Stimulated activated naive B cell treated with anti-CD40 and anti-IgM and Interleukin-4, amounts not matched to agents 10 μg/mL and 1 μg/mL and 100 μg/mL, for 72 hours (primary cell): ENCODE measurements around the gene CNKSR1.

Source experiments
- ATAC-seq, 2 donors: fragments of 150-1000 bp; cut with Tn5 transposase; replicated peaks; 2 replicates each; pipeline ENCODE4 v1.10.0; 2021; ENCODE audit warnings: moderate library complexity in 1 of 2
- DNase-seq: peaks from one replicate; pipeline ENCODE4 v3.0.0; 2021
- H3K27ac Mint-ChIP-seq: one replicate; pipeline ENCODE4 v1.8.0; 2022; ENCODE audit warnings: mild to moderate bottlenecking, mixed read lengths
- H3K27me3 Mint-ChIP-seq, 2 donors: one replicate each; pipeline ENCODE4 v1.8.0; 2022; ENCODE audit warnings: mixed read lengths in 2 of 2
- H3K36me3 Mint-ChIP-seq, 2 donors: one replicate each; pipeline ENCODE4 v1.8.0; 2022; ENCODE audit warnings: mixed read lengths in 2 of 2, mild to moderate bottlenecking in 1 of 2
- H3K4me1 Mint-ChIP-seq, 2 donors: one replicate each; pipeline ENCODE4 v1.8.0; 2022; ENCODE audit warnings: mixed read lengths in 2 of 2, mild to moderate bottlenecking in 1 of 2
- H3K4me3 Mint-ChIP-seq, 2 donors: one replicate each; pipeline ENCODE4 v1.8.0; 2022; ENCODE audit warnings: mild to moderate bottlenecking in 2 of 2, mixed read lengths in 2 of 2, moderate library complexity in 1 of 2
- H3K9me3 Mint-ChIP-seq, 2 donors: one replicate each; pipeline ENCODE4 v1.8.0; 2022; ENCODE audit warnings: mixed read lengths in 2 of 2, mild to moderate bottlenecking in 1 of 2

Gene CNKSR1

GRCh38 chr1:26187882-26188281 lies 10.6 kb downstream of the CNKSR1 start:
- H3K27me3 Mint-ChIP-seq = no peaks in the 10 kb centered on the region

GRCh38 chr1:26188477-26188876 lies 11.2 kb downstream of the CNKSR1 start:
- no peaks in the 10 kb centered on the region for H3K9me3 Mint-ChIP-seq
- DNase-seq = no peak
- H3K27me3 Mint-ChIP-seq = no peaks in the 10 kb centered on the region
- H3K27ac Mint-ChIP-seq = no peak overlapping the region
- no peak for ATAC-seq
- H3K4me1 Mint-ChIP-seq = peaks cover 0 to 5% of the 10 kb centered on the region in 2 donors
- H3K36me3 Mint-ChIP-seq = peaks cover 0 to 9% of the 10 kb centered on the region in 2 donors
- no peak overlapping the region for H3K4me3 Mint-ChIP-seq

More at GRCh38 chr1:26187882-26188281, 10.6 kb downstream of the CNKSR1 start:
- Mint-ChIP-seq H3K4me3 (no peak overlapping the region), H3K4me1 (peaks cover 0 to 5% of the 10 kb centered on the region in 2 donors), H3K9me3 (no peaks in the 10 kb centered on the region), H3K27ac (no peak overlapping the region), H3K36me3 (peaks cover 0 to 9% of the 10 kb centered on the region in 2 donors)
- no peak for ATAC-seq
- DNase-seq = no peak

GRCh38 chr1:26189331-26189730 lies 12.0 kb downstream of the CNKSR1 start:
- H3K27ac Mint-ChIP-seq = no peak overlapping the region

GRCh38 chr1:26189751-26190275 lies 12.5 kb downstream of the CNKSR1 start:
- ATAC-seq = no peak
- Mint-ChIP-seq H3K27ac (no peak overlapping the region), H3K4me1 (peaks cover 0 to 5% of the 10 kb centered on the region in 2 donors), H3K36me3 (peaks cover 0 to 9% of the 10 kb centered on the region in 2 donors), H3K4me3 (no peak overlapping the region), H3K9me3 (no peaks in the 10 kb centered on the region), H3K27me3 (no peaks in the 10 kb centered on the region)
- no peak for DNase-seq

More at GRCh38 chr1:26189331-26189730, 12.0 kb downstream of the CNKSR1 start:
- Mint-ChIP-seq H3K36me3 (peaks cover 0 to 9% of the 10 kb centered on the region in 2 donors), H3K27me3 (no peaks in the 10 kb centered on the region), H3K4me1 (peaks cover 0 to 5% of the 10 kb centered on the region in 2 donors), H3K9me3 (no peaks in the 10 kb centered on the region), H3K4me3 (no peak overlapping the region)
- no peak for ATAC-seq
- DNase-seq = no peak

GRCh38 chr1:26190373-26190987 lies 13.2 kb downstream of the CNKSR1 start, which contains the start of gene CATSPER4:
Gene CATSPER4 (plus strand): TSS chr1:26190602. CDS start chr1:26190628, 26 bp downstream.
- Mint-ChIP-seq H3K4me1 (peaks cover 0 to 5% of the 10 kb centered on the region in 2 donors), H3K27me3 (no peaks in the 10 kb centered on the region), H3K36me3 (peaks cover 0 to 9% of the 10 kb centered on the region in 2 donors), H3K4me3 (no peak within 1 kb of the TSS), H3K27ac (no peak within 1 kb of the TSS), H3K9me3 (no peaks in the 10 kb centered on the region)
- ATAC-seq (no peak), DNase-seq (no peak)

GRCh38 chr1:26191739-26192138 lies 14.4 kb downstream of the CNKSR1 start:
- no peak overlapping the region for H3K27ac Mint-ChIP-seq
- DNase-seq = no peak
- no peaks in the 10 kb centered on the region for H3K9me3 Mint-ChIP-seq
- peaks cover 0 to 9% of the 10 kb centered on the region in 2 donors for H3K36me3 Mint-ChIP-seq
- no peaks in the 10 kb centered on the region for H3K27me3 Mint-ChIP-seq
- no peak for ATAC-seq
- no peak overlapping the region for H3K4me3 Mint-ChIP-seq
- H3K4me1 Mint-ChIP-seq = peaks cover 0 to 5% of the 10 kb centered on the region in 2 donors

GRCh38 chr1:26195805-26196204 lies 18.5 kb downstream of the CNKSR1 start:
- Mint-ChIP-seq H3K4me1 (peaks cover under 1 to 5% of the 10 kb centered on the region in 2 donors), H3K27me3 (peaks cover 5 to 12% of the 10 kb centered on the region in 2 donors), H3K36me3 (no peaks in the 10 kb centered on the region), H3K4me3 (no peak overlapping the region), H3K27ac (no peak overlapping the region), H3K9me3 (no peaks in the 10 kb centered on the region)
- ATAC-seq (no peak), DNase-seq (no peak)

- H3K4me1 Mint-ChIP-seq = peaks cover 0 to 6% of the 10 kb centered on the region in 2 donors
- no peaks in the 10 kb centered on the region for H3K9me3 Mint-ChIP-seq
- no peak overlapping the region for H3K4me3 Mint-ChIP-seq
- ATAC-seq (no peak), DNase-seq (no peak)
- H3K27me3 Mint-ChIP-seq = peaks cover 10 to 19% of the 10 kb centered on the region in 2 donors
- H3K36me3 Mint-ChIP-seq = no peaks in the 10 kb centered on the region
- H3K27ac Mint-ChIP-seq = no peak overlapping the region
These were observed 20.0 kb downstream of the CNKSR1 start for GRCh38 chr1:26197301-26197700.

- Mint-ChIP-seq H3K9me3 (no peaks in the 10 kb centered on the region), H3K36me3 (no peaks in the 10 kb centered on the region), H3K27ac (no peak overlapping the region), H3K27me3 (peaks cover 15 to 19% of the 10 kb centered on the region in 2 donors), H3K4me3 (no peak overlapping the region), H3K4me1 (peaks cover 0 to 6% of the 10 kb centered on the region in 2 donors)
- ATAC-seq (no peak), DNase-seq (no peak)
These were observed 20.5 kb downstream of the CNKSR1 start for GRCh38 chr1:26197813-26198212.

GRCh38 chr1:26200413-26200812 lies 23.1 kb downstream of the CNKSR1 start:
- Mint-ChIP-seq H3K27me3 (peaks cover 21 to 24% of the 10 kb centered on the region in 2 donors), H3K36me3 (no peaks in the 10 kb centered on the region), H3K4me1 (peaks cover 0 to 6% of the 10 kb centered on the region in 2 donors), H3K4me3 (no peak overlapping the region), H3K27ac (no peak overlapping the region), H3K9me3 (no peaks in the 10 kb centered on the region)
- DNase-seq (no peak), ATAC-seq (no peak)

GRCh38 chr1:26203642-26204318 lies 26.5 kb downstream of the CNKSR1 start:
- peaks cover 0 to 6% of the 10 kb centered on the region in 2 donors for H3K4me1 Mint-ChIP-seq
- no peaks in the 10 kb centered on the region for H3K36me3 Mint-ChIP-seq
- no peak for DNase-seq
- no peak overlapping the region for H3K27ac Mint-ChIP-seq
- H3K9me3 Mint-ChIP-seq = no peaks in the 10 kb centered on the region
- peak in 1 of 2 donors; percentile 21 for ATAC-seq
- no peak overlapping the region for H3K4me3 Mint-ChIP-seq
- H3K27me3 Mint-ChIP-seq = peaks cover 18 to 21% of the 10 kb centered on the region in 2 donors

- Mint-ChIP-seq H3K4me3 (no peak overlapping the region), H3K4me1 (no peaks in the 10 kb centered on the region), H3K27ac (no peak overlapping the region), H3K36me3 (no peaks in the 10 kb centered on the region), H3K9me3 (no peaks in the 10 kb centered on the region), H3K27me3 (peaks cover 0 to 7% of the 10 kb centered on the region in 2 donors)
- no peak for DNase-seq
- no peak for ATAC-seq
These were observed 33.0 kb downstream of the CNKSR1 start for GRCh38 chr1:26210147-26210870.

GRCh38 chr1:26212726-26213125 lies 35.4 kb downstream of the CNKSR1 start:
- Mint-ChIP-seq H3K27ac (no peak overlapping the region), H3K4me1 (no peaks in the 10 kb centered on the region), H3K9me3 (no peaks in the 10 kb centered on the region), H3K27me3 (peaks cover 6 to 7% of the 10 kb centered on the region in 2 donors), H3K4me3 (no peak overlapping the region), H3K36me3 (no peaks in the 10 kb centered on the region)
- ATAC-seq (no peak), DNase-seq (no peak)

- Mint-ChIP-seq H3K27ac (no peak overlapping the region), H3K27me3 (peaks cover 6 to 7% of the 10 kb centered on the region in 2 donors), H3K36me3 (no peaks in the 10 kb centered on the region), H3K9me3 (no peaks in the 10 kb centered on the region), H3K4me1 (no peaks in the 10 kb centered on the region), H3K4me3 (no peak overlapping the region)
- ATAC-seq = no peak
- DNase-seq = no peak
These were observed 36.1 kb downstream of the CNKSR1 start for GRCh38 chr1:26213335-26213905.
